Esophagus squamous epithelium (tissue), 4 donors: ENCODE results near the gene CDKL4.

Source experiments
- POLR2A ChIP-seq, 4 donors: fragments of 450-650 bp; IDR thresholded peaks; one replicate each; pipeline ENCODE4 v1.6.1; 2017; ENCODE audit warnings: antibody characterized with exemption in 4 of 4, mild to moderate bottlenecking in 4 of 4, moderate library complexity in 3 of 4
- TF ChIP-seq, protein P1 (sequence below), 6 experiments: fragments of 450-650 bp in 4 of 6; fragments of 200-600 bp in 2 of 6; sonication (generic) in 2 of 6; IDR thresholded peaks; one replicate each; pipeline ENCODE4 v1.5.1; 2016 to 2019; ENCODE audit warnings: antibody characterized with exemption in 6 of 6, mild to moderate bottlenecking in 4 of 6, moderate library complexity in 4 of 6

DNA sequence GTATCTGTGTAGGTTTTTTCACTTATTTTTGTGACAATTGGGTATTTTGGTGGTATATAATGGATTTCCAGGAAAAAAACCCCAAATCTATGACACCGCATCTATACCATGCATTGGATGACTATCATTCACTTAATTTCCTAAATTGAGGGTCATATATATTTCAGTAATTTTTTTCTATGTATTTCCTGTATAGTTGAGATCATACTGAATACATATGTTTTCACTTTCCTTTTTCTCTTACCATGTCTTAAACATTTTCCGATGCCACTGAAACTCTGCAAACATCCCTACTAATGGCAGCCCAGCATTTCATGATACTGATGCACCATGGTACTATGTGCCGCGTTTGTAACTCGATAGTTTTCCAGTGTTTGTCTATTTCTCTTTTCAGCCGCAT, 40.4 kb downstream of the CDKL4 start:
- TF ChIP-seq, protein P1, sequence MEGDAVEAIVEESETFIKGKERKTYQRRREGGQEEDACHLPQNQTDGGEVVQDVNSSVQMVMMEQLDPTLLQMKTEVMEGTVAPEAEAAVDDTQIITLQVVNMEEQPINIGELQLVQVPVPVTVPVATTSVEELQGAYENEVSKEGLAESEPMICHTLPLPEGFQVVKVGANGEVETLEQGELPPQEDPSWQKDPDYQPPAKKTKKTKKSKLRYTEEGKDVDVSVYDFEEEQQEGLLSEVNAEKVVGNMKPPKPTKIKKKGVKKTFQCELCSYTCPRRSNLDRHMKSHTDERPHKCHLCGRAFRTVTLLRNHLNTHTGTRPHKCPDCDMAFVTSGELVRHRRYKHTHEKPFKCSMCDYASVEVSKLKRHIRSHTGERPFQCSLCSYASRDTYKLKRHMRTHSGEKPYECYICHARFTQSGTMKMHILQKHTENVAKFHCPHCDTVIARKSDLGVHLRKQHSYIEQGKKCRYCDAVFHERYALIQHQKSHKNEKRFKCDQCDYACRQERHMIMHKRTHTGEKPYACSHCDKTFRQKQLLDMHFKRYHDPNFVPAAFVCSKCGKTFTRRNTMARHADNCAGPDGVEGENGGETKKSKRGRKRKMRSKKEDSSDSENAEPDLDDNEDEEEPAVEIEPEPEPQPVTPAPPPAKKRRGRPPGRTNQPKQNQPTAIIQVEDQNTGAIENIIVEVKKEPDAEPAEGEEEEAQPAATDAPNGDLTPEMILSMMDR (IDR thresholded peaks at IDR 0.05) = no peak
- TF ChIP-seq POLR2A (IDR thresholded peaks at IDR 0.05) = no peak
